ENCODE data around the gene AIG1.

Gene AIG1

DNA sequence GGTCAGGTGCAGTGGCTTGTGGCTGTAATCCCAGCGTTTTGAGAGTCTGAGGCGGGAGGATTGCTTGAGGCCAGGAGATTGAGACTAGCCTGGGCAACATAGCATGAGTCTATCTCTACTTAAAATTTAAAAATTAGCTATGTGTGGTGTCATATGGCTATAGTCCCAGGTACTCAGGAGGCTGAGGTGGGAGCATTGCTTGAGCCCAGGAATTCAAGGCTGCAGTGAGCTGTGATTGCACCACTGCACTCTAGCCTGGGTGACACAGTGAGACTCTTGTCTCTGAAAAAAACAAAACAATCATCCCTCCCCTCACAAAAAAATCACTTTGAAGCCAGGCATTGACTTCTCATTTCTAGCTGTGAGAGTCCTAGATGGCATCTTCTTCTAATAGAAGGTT, 32.1 kb downstream of the AIG1 start:
- Mint-ChIP-seq H3K4me1 (no peaks in the 10 kb centered on the region), H3K4me3 (no peak overlapping the region), H3K27me3 (ENCODE audit: low read depth, poor library complexity) (no peaks in the 10 kb centered on the region), H3K9me3 (no peaks in the 10 kb centered on the region), H3K36me3 (ENCODE audit: low read depth) (peaks cover 6% of the 10 kb centered on the region), H3K27ac (no peak overlapping the region)
- no peak for DNase-seq
- TF ChIP-seq, protein P1, sequence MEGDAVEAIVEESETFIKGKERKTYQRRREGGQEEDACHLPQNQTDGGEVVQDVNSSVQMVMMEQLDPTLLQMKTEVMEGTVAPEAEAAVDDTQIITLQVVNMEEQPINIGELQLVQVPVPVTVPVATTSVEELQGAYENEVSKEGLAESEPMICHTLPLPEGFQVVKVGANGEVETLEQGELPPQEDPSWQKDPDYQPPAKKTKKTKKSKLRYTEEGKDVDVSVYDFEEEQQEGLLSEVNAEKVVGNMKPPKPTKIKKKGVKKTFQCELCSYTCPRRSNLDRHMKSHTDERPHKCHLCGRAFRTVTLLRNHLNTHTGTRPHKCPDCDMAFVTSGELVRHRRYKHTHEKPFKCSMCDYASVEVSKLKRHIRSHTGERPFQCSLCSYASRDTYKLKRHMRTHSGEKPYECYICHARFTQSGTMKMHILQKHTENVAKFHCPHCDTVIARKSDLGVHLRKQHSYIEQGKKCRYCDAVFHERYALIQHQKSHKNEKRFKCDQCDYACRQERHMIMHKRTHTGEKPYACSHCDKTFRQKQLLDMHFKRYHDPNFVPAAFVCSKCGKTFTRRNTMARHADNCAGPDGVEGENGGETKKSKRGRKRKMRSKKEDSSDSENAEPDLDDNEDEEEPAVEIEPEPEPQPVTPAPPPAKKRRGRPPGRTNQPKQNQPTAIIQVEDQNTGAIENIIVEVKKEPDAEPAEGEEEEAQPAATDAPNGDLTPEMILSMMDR (IDR thresholded peaks at IDR 0.05) = no peak

DNA sequence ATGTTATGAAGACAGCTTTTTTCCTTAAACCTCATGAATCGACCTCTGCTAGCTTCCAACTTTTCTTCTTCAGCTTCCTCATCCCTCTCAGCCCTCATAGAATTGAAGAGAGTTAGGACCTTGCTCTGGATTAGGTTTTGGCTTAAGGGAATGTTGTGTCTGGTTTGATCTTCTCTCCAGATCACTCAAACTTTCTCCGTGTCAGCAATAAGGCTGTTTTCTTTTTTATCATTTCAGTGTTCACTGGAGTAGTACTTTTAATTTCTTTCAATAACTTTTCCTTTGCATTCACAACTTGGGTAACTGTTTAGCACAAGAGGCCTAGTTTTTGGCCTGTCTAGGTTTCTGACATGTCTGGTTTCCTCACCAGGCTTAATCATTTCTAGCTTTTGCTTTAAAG, 32.6 kb downstream of the AIG1 start:
- no peak for DNase-seq
- peak overlapping the region; percentile 10 for H3K27ac Mint-ChIP-seq
- peaks cover 6% of the 10 kb centered on the region for H3K36me3 Mint-ChIP-seq (ENCODE audit: low read depth)
- no peak overlapping the region for H3K4me3 Mint-ChIP-seq
- H3K9me3 Mint-ChIP-seq = no peaks in the 10 kb centered on the region
- TF ChIP-seq, protein P1 (IDR thresholded peaks at IDR 0.05) = no peak
- no peaks in the 10 kb centered on the region for H3K4me1 Mint-ChIP-seq
- no peaks in the 10 kb centered on the region for H3K27me3 Mint-ChIP-seq (ENCODE audit: low read depth, poor library complexity)

DNA sequence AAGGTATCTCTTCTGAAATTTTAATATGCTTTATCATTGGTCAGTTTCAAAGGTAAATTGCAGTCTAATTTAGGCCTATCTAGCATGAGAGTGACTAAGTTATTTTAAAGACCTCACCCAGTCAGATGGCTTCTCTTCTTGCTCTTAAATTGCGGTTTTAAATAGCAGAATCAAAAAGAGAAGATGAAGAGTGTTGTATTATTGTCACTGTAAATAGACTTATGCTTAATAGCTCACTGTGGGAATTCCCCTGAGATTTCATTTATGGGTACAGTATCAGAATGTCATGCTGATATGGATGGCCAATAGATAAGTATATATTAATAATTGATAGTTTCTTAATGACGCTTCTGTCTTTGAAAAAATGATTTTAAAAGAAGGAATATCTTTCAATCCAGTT, 35.7 kb downstream of the AIG1 start:
- H3K4me3 Mint-ChIP-seq = no peak overlapping the region
- TF ChIP-seq, protein P1 (IDR thresholded peaks at IDR 0.05) = no peak
- no peaks in the 10 kb centered on the region for H3K27me3 Mint-ChIP-seq (ENCODE audit: low read depth, poor library complexity)
- no peak overlapping the region for H3K27ac Mint-ChIP-seq
- no peak for DNase-seq
- peaks cover 6% of the 10 kb centered on the region for H3K36me3 Mint-ChIP-seq (ENCODE audit: low read depth)
- H3K9me3 Mint-ChIP-seq = no peaks in the 10 kb centered on the region
- no peaks in the 10 kb centered on the region for H3K4me1 Mint-ChIP-seq

DNA sequence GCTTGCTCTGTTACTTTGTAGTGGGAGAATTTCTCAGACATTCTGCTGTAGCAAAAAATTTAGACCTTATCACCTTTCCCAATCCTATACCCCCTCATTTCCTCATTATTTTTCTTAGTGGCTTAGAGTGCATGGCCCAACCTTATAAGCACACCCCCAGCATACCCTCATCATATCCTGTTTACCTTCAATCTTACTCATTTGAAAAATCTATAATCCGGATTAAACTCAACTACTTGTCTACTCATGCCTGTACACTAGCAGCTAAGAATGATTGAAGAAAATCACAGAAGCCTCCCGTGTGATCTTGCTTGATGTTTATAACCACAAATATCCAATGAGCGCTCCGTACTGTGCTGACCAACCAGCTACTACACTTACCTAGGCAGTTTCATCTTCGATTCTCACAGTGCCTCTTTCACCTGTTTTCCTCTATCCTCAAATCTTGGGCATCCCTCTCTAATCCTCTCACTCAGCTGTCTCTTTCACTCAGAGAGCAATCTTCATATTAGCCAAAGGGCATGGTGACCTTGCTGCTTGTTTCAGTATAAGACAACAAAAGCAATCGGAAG, 36.6 kb downstream of the AIG1 start:
- no peaks in the 10 kb centered on the region for H3K27me3 Mint-ChIP-seq (ENCODE audit: low read depth, poor library complexity)
- H3K9me3 Mint-ChIP-seq = no peaks in the 10 kb centered on the region
- no peaks in the 10 kb centered on the region for H3K4me1 Mint-ChIP-seq
- TF ChIP-seq, protein P1 (IDR thresholded peaks at IDR 0.05) = no peak
- no peak for DNase-seq
- H3K27ac Mint-ChIP-seq = no peak overlapping the region
- no peak overlapping the region for H3K4me3 Mint-ChIP-seq
- peaks cover 6% of the 10 kb centered on the region for H3K36me3 Mint-ChIP-seq (ENCODE audit: low read depth)

DNA sequence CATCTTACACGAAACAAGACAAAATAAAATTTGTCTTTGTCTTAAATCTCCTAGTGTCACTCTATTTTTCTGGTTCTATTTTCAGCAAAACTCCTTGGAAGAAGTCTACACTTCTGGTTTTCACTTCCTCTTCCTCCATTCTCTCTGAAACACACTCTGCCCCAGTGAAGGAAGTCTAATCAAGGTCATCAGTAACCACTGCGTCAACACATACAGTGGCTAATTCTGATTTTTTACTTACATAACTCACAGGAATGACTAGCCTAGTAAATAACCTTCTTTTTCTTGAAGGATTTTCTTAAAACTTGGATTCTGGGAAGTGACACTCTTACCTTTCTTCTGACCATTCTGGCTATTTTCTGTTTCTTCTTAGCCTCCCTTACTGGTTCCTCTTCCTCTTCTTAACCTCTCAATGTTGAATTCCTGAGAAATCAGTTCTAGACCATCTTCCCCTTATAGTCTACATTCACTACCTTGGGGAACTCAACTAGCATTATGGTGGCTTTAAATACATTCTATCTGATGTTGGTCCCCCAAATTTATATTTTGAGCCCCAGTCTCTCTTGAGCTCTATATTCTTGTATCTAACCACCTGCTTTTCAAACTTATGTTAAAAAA, 37.5 kb downstream of the AIG1 start:
- DNase-seq = no peak
- H3K9me3 Mint-ChIP-seq = no peaks in the 10 kb centered on the region

More for the DNA sequence above, 37.5 kb downstream of the AIG1 start:
- peaks cover 3% of the 10 kb centered on the region for H3K36me3 Mint-ChIP-seq (ENCODE audit: low read depth)
- no peak overlapping the region for H3K27ac Mint-ChIP-seq
- no peaks in the 10 kb centered on the region for H3K4me1 Mint-ChIP-seq
- H3K27me3 Mint-ChIP-seq (ENCODE audit: low read depth, poor library complexity) = no peaks in the 10 kb centered on the region
- TF ChIP-seq, protein P1 (IDR thresholded peaks at IDR 0.05) = no peak
- H3K4me3 Mint-ChIP-seq = no peak overlapping the region

Data from nephron progenitor cell (in vitro differentiated cells).